Skeletal muscle cell (primary cell): ENCODE measurements around the gene KMT5C.
"Not testable (repeated sequence)": the region's sequence is repeated elsewhere in the genome, so short reads cannot be mapped to it uniquely, and the experiment has no call there.

ENCODE experiments used
- DNase-seq: peaks from one replicate; pipeline ENCODE4 v3.0.0-alpha.2; 2010; ENCODE audit warnings: low read depth
- H3K4me3 ChIP-seq: 2 replicates; pipeline ENCODE4 v1.5.1; 2011; ENCODE audit warnings: low read depth, mild to moderate bottlenecking, control low read depth, low read length, moderate library complexity

KMT5C gene

DNA sequence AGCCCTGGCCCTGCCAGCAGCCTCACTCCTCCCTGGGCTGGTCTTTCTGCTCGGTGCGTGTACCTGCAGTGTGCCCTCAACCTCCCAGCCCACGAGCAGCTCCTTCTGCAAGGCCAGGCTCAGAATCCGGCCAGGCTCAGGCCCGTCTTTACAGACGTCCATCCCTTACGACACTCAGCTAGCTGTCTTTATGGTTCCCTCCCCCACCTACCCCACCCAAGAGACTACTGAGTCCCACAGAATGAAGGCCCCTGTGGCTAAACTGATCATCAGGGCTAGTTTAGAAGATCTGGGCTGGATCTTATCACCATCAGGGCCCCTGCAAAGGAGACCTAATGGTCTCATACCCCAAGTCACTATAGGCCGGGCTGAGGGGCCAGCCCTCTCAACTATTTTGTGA, 25.3 kb upstream of the KMT5C start:
- H3K4me3 ChIP-seq, result no peak overlapping the region
- DNase-seq, result no peak

DNA sequence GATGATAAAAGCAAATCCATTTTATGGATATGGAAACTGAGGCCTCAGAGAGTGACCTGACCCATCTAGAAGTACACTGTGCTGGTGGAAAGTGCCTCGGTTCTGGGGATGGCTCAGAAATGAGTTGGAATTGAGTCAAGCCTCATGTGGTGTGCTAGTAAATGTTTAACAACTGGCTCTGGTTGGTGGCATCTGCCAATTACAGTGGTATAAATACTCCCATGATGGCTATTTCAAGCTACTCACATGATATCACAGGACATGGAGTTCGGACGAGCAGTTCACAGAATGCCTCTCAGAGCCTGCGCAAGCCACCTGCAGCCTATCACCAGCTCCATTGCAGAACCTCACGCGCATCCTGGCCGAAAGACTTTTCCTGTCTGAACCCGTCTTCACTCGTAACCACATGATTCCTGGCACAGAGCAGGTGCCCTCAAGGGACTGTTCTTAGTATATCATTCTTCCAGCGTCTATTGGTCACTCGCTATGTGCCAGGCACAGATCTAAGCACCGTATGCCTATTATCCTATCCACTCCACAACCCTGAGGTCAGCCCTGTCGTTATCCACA, 23.6 kb upstream of the KMT5C start:
- no peak for DNase-seq
- no peak overlapping the region for H3K4me3 ChIP-seq

DNA sequence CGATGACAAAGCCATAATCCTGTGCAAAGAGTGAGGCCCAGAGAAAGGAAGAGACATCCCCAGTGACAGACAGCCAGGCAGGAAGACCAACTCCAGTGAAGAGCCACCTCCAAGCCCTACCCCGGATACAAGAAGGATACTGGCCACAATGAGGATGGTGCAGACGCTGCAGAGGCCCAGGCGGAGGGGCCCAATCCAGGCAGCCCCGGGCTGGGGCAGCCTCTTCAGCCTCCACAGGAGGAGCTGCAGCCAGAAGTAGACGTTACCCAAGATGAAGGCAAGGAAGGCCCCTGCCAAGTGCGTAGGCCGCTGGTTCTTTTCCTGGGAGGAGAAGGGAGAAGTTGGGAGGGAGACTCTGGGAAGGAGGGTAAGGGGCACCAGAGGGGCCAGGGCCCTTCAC, 23.0 kb upstream of the KMT5C start:
- DNase-seq, result no peak

DNA sequence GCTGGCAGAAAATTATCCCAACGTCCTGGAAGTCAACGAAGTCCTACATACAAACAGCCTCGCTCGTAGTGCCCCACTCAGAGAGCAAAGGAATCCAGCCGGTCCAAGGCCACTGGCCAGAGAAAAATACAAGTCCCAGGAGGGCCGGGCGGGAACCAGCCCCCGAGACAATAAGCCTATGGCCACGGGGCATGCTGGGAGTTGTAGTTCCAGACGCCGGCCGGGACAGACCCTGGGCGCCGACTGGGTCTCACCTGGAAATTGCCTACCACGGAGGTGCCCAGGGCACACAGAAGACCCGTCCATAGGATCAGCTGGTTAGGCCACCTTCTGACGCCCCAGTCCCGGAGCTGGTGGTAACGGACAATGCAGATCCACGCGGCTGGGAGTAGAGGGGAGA, 19.9 kb upstream of the KMT5C start:
- DNase-seq, result no peak
- H3K4me3 ChIP-seq, result peak overlapping the region; percentile 2

More for the DNA sequence above, 23.0 kb upstream of the KMT5C start:
- H3K4me3 ChIP-seq, result no peak overlapping the region

DNA sequence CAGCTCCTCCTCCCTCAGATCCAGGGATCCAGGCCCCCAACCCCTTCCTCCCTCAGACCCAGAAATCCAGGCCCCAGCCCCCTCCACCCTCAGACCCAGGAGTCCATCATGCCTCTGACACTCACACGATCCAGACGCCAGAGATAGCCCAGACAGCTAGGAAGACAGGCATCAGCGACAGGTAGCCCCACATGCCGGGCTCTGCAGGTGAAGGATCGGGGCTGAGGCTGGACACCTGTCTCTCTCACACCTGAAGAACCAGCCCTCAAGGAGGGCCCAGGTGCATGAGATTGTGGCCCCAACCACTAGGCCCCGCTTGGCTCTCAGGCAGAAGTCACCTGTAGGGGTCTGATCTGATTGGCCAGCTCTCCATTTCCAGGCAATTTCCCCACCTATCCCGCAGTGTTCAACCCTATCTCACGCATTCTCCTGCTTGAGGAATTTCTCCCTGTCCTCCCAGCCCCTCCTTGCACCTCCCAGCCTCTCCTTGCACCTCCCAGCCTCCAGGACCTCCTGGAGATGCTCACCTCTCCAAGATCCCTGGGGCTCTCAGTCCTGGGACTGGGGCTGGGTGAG, 18.7 kb upstream of the KMT5C start:
- H3K4me3 ChIP-seq, result no peak overlapping the region
- no peak for DNase-seq

DNA sequence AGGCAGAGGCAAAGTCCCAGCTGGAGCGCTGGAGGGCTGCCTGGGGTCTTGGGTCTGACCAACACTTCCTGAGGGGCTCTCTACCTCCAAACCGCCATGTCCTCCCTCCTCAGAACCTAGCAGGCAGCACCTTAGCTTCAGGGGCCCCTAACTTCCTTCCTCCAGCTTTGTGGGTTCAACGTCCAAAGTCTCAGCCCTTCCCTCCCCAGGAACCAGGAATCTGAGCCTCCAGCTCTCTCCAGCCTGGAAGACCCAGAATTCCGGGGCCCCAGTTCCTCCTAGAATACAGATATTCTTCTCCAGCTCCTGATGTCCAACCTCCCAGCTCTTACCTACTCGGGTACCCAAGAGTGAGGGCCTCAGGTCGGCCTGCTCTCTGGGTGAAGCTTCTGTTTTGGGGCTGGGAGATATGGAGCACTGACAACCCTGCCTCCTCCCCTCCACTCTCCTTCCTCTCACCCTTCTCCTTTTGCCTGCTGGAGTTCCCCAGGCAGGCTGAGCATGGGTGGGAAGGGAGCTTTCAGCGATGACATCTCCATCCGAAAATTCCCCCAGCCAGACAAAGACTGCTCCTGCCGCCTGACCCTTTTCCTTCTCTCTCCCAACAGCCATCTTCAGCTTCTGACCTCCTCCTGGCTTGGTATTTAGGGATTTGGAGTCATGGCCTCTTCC, 18.1 kb upstream of the KMT5C start:
- no peak overlapping the region for H3K4me3 ChIP-seq
- DNase-seq, result no peak

DNA sequence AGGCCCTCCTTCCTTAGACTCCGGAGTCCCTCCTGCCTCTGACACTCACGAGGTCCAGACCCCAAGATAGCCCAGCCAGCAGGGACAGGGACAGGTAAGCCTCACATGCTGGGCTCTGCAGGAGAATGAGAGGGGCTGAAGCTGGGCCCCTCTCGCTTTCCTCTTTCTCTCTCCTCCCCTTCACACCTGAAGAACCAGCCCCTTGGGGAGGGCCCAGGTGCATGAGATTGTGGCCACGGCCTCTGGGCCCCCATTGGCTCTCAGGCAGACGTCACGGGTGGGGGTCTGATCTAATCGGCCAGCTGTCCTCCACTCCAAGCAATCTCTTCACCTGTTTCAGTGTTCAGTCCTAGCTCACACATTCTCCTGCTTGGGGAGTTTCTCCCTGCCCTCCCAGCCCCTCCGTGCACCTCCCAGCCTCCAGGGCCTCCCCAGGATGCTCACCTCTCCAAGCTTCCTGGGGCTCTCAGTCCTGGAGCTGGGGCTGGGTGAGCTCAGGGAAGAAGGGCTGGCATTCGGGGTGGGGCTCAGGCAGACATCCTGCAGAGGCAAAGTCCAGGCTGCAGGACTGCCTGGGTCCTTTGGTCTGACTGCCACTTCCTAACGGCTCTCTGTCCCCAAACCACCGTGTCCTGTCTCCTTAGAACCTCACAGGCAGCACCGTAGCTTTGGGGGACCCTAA, 17.3 kb upstream of the KMT5C start:
- H3K4me3 ChIP-seq, result no peak overlapping the region
- DNase-seq, result no peak

DNA sequence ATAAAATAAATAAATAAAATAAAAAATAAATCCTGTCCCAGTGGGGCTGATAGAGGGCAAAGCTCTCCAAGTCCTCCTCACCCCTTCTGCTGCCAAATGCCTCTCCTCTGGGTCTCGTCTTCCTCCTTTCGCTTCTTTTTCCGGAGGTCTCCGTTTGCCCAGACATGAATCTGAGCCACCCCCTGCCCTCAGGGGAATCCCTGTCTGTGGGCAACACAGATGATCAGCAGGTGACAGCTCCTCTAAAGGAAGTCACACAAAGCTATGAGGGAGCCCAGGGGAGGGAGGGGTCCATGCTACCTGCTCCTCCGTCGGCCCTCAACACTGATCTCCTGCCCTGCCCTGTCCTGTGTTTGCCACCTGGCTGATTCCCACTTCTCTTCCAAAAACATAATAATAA, 15.0 kb upstream of the KMT5C start:
- no peak overlapping the region for H3K4me3 ChIP-seq
- no peak for DNase-seq

DNA sequence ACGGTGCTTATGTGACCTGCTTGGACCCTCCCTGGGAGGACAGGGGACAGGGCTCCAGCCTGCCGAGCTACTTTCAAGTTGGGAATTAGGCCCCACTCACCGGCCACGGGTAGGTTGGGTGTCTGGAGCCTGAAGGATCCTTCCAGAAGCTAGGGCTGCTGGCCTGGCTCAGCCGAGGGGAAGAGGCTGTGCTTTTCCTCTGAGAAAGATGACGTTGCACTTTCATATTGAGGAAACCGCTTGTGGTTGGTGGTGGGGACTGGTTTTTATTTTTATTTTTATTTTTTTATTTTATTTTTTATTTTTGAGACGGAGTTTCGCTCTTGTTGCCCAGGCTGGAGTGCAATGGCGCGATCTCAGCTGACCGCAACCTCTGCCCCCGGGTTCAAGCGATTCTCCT, 14.5 kb upstream of the KMT5C start, which contains the start of gene TMEM150B:
TMEM150B (minus strand) TSS at position 170 of the 400 bp plus-strand sequence. CDS start 4,305 bp downstream, outside the sequence.
- H3K4me3 ChIP-seq, result no peak within 1 kb of the TSS
- DNase-seq, result no peak

DNA sequence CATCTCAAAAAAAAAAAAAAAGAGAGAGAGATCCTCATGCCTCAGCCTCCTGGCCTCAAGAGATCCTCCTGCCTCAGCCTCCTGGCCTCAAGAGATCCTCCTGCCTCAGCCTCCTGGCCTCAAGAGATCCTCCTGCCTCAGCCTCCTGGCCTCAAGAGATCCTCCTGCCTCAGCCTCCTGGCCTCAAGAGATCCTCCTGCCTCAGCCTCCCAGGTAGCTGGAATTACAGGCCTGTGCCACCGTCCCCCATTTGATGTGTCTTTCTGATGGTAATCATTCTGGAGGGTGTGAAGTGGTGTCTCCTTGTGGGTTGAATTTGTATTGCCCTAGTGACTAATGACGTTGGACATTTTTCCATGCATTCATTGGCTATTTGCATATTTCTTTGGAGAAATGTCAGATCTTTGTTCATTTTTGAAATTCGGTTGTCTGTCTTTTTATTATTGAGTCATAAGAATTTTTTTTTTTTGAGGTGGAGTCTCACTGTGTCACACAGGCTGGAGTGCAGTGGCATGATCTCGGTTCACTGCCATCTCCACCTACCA, 10.8 kb upstream of the KMT5C start:
- DNase-seq, result not testable (repeated sequence)

DNA sequence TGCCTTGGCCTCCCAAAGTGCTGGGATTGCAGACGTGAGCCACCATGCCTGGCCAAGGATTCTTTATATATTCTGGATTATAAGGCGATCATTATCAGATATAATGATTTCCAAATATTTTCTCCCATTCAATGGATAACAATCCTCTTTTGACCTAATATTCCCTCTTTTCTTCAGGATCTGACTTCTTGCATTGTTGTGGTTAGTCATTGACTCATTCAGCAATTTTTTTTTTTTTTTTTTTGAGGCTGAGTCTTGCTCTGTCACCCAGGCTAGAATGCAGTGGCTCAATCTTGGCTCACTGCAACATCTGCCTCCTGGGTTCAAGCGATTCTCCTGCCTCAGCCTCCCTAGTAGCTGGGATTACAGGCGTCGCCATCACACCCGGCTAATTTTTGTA, 9.9 kb upstream of the KMT5C start:
- DNase-seq, H3K4me3 ChIP-seq: not testable (repeated sequence)

More for the DNA sequence above, 10.8 kb upstream of the KMT5C start:
- not testable (repeated sequence) for H3K4me3 ChIP-seq

DNA sequence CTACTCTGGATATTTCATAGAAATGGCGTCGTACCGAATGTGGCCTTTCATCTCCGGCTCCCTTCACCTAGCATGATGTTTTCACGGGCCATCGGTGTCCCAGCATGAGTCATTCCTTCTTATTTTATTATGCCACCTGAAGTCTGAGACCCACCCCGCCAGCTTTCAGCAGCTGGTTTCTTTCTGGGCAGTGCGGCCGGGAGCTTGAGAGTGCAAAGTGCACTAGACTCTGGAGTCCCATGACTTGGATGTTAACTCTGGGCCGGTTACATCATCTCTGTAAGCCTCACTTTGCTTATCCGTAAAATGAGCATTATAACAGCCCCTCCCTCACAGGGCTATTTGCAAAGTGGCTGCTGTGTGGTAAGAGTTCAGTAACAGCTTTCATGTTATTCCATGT, 5.8 kb upstream of the KMT5C start:
- H3K4me3 ChIP-seq, result no peak overlapping the region
- no peak for DNase-seq

DNA sequence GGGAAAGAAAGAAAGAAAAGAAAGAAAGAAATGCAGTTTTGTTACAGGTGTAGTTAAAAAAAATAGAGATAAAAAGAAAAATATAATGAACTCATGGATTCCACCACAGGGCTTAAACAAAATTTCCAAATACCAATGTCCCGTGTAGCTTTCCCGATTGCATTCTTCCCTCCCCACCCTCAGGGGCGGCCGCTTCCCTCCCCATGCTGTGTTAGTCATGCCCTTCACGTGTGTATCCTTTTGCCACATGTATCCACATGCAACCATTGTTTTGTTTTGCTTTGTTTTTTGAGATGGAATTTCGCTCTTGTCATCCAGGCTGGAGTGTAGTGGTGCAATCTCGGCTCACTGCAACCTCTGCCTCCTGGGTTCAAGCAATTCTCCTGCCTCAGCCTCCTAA, 3.6 kb upstream of the KMT5C start:
- DNase-seq, result no peak
- H3K4me3 ChIP-seq, result no peak overlapping the region

DNA sequence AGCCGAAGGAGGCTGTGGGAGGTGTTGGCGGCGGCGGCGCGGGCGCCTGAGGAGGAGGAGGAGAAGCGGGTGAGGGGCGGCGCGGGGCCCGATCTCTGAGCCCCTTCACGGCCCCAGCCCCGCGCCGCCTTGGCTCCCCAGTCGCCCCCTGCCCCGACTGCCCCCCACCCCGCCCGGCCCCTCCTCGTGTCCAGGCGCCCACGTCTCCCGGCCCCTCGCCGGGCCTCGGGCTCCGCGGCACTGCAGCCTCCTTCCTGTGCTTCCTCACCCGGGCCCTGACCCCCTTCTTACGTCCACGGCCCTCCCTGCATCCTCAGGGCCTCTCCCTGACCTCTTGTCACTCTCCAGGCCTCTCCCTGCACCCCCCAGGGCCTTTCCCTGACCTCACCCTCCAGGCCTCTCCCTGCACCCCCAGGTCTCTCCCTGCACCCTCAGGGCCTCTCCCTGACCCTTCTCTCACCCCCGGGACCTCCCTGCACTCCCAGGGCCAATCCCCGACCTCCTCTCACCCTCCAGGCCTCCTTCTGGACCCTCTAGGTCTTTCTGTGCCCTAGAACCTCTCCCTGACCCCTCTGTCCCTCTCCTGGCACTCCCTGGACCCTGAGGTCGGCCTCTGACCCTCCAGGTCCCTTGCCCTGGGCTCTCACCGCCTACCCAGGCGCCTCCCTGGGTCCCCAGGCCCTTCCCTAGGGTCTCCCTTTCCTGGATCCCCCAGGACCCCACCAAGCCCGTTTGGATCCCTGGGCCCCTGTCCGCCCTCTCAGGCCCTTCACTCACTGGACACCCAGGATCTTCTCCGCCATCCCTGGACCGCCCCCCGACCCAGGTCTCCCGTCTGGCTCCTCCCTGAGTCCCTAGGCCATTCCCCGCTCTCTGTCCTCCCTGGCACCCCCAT, 460 bp downstream of the KMT5C start:
- DNase-seq, result no peak
- peak overlapping the region; percentile 71 for H3K4me3 ChIP-seq

DNA sequence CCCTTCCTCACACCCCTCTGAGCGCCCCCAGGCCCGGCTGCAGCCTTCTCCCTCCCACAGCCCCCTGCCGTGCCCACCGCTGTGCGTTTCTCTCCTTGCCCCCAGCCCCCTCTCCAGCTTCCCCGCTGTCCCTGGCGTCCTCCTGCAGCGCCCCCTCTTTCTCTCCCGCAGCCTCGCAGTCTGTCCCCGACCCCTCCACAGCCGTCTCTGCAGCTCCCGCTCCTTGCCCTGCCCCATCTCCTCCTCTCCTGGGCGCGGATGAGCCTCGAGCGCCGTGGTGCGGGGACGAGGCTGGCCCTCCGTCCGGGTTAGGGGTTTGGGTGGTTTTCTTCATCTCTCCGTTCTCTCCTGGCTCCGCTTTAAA, 1.1 kb downstream of the KMT5C start:
- no peak for DNase-seq
- peak overlapping the region; percentile 71 for H3K4me3 ChIP-seq

DNA sequence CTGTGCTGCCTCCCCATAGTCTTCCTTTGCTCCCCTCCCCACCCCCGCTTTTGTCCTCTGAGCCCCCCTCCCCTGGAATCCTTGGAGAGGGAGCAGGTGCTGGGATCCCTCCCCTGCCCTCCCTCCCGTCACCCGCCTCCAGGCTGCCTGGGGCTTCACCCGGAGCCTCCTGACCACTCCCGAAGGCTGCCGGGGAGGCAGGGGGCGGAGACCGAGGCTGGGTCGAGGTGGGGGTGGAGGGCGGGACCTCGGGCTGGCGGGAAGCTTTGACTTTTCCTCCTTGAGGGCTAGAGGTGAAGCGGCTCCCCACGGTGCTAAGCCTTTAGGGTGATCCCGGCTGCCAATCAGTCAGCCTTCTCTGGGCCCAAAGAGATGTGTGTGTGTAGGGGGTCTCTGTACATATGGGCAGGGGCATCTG, 1.5 kb downstream of the KMT5C start:
- peak; percentile 14 for DNase-seq
- H3K4me3 ChIP-seq, result peak overlapping the region; percentile 71

DNA sequence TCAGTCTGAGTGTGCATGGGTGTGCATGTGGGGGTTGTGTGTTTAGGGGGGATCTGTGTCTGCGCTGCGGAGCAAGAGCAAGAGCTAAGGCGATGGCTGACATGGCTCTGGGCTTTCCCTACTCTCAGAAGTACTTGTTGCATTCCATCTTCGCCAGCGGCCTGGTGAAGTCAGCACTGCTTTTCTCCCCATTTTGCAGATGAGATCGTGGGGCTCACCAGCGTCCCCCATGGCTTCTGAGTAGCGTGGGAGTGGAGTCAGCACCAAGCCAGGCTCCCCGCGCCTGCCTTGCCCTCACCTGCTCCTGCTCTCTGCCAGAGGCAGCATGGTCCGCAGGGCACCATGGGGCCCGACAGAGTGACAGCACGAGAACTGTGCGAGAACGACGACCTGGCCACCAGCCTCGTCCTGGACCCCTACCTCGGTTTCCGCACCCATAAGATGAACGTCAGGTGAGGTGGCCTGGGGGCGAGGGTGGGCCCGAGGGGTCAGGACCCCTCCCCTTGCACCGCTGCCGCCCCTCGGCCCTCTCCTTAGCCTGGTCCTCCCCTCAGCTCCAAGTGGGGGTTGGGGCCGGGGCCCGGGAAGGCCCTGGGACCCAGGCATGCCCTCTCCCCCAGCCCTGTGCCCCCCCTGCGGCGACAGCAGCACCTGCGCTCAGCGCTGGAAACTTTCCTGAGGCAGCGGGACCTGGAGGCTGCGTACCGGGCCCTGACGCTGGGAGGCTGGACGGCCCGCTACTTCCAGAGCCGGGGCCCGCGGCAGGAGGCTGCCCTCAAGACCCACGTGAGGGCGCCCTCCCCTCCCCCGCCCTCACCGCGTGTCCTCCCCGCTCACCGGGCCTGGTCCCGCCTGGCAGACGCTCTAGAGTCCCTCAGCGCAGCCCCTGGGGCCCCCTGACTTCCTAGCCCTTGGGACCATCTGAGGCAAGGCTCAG, 2.2 kb downstream of the KMT5C start:
- H3K4me3 ChIP-seq, result no peak overlapping the region

DNA sequence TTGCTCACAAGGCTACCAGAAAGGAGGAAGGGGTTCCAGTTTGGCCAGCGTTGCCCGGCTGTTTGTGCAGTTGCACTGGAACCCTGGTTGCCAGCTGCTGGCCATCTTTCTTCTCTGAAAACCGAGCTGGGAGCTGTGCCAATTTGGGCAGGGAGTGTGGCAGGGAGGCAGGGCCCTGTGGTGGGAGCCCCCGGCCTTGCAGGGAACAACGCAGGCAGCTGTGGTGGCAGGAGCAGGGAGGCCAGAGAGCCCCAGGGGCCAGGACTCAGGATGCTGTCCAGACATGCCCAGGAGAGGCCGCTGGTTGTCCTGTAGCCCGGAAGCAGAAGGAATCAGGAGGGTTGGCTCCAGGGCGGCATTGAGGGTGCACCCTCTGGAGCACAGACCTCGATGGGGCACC, 4.8 kb downstream of the KMT5C start:
- H3K4me3 ChIP-seq, result no peak overlapping the region
- DNase-seq, result no peak

More for the DNA sequence above, 2.2 kb downstream of the KMT5C start:
- no peak for DNase-seq
